PC-3 (cell line): ENCODE results near the gene LRRC74A. TPM values are rescaled to one million over a fixed set of nuclear protein-coding genes. Genes with fewer than 3 reads are reported as not detected.

Experiments used
- ATAC-seq: fragments of 200-7000 bp; cut with Tn5 transposase; 2 replicates; pipeline ENCODE4 v1.9.1; 2020; ENCODE audit warnings: mild to moderate bottlenecking, moderate library complexity
- BruUV-seq: library from RNA; stranded (reverse); fragments of 400-500 nt; replicated peaks from 2 replicates; lab custom pipeline; 2021; lab: Mats Ljungman, UMichigan
- CTCF ChIA-PET: fragments of 300-600 bp; sonication (Branson Sonifier 250); formaldehyde crosslinking; loops from one replicate; lab custom pipeline; 2022; ENCODE audit warnings: antibody characterized with exemption; lab: Charles Lee
- POLR2A ChIA-PET: fragments of 300-600 bp; sonication (Branson Sonifier 250); formaldehyde crosslinking; loops from one replicate; lab custom pipeline; 2022; ENCODE audit warnings: antibody characterized with exemption; ENCODE audit not compliant: unreplicated experiment; lab: Charles Lee
- DNase-seq: peaks from one replicate; pipeline ENCODE4 v3.0.0-alpha.2; 2015
- H2AFZ ChIP-seq: fragments of 300-600 bp; sonication (generic); 2 replicates; pipeline ENCODE4 v1.6.0; 2016; ENCODE audit warnings: antibody characterized with exemption, low read length
- H3F3A ChIP-seq: fragments of 300-600 bp; sonication (generic); one replicate; pipeline ENCODE4 v1.6.0; 2017; ENCODE audit warnings: antibody characterized with exemption, low read length, control low read depth, mild to moderate bottlenecking; ENCODE audit not compliant: unreplicated experiment
- H3K27ac ChIP-seq: fragments of 300-600 bp; sonication (generic); 2 replicates; pipeline ENCODE4 v1.5.1; 2016; ENCODE audit warnings: mild to moderate bottlenecking, low read length
- H3K27me3 ChIP-seq: fragments of 300-600 bp; sonication (generic); 2 replicates; pipeline ENCODE4 v1.6.1; 2016; ENCODE audit warnings: low read length, mixed read lengths
- H3K36me3 ChIP-seq: fragments of 300-600 bp; sonication (generic); 2 replicates; pipeline ENCODE4 v1.6.1; 2016; ENCODE audit warnings: low read depth, mixed run types, low read length, mixed read lengths
- H3K4me1 ChIP-seq: fragments of 300-600 bp; sonication (generic); 2 replicates; pipeline ENCODE4 v1.5.1; 2016; ENCODE audit warnings: low read length; ENCODE audit not compliant: insufficient read depth
- H3K4me2 ChIP-seq: fragments of 300-600 bp; sonication (generic); 2 replicates; pipeline ENCODE4 v1.6.0; 2016; ENCODE audit warnings: low read length
- H3K4me3 ChIP-seq: fragments of 300-600 bp; sonication (generic); 2 replicates; pipeline ENCODE4 v1.5.1; 2016; ENCODE audit warnings: mild to moderate bottlenecking, low read length, mixed read lengths
- H3K79me2 ChIP-seq: fragments of 300-600 bp; sonication (generic); 2 replicates; pipeline ENCODE4 v1.6.1; 2017; ENCODE audit warnings: low read length, mixed read lengths
- H3K9ac ChIP-seq: fragments of 300-600 bp; sonication (generic); 2 replicates; pipeline ENCODE4 v1.6.0; 2016; ENCODE audit warnings: mild to moderate bottlenecking, low read length
- H3K9me2 ChIP-seq: fragments of 300-600 bp; sonication (generic); replicated peaks from 2 replicates; pipeline ENCODE4 v1.6.1; 2016; ENCODE audit warnings: mixed run types, low read length, mixed read lengths
- H3K9me3 ChIP-seq: fragments of 300-600 bp; sonication (generic); 2 replicates; pipeline ENCODE4 v1.6.1; 2016; ENCODE audit warnings: low read length, mixed read lengths
- H4K20me1 ChIP-seq: fragments of 300-600 bp; sonication (generic); 2 replicates; pipeline ENCODE4 v1.6.1; 2016; ENCODE audit warnings: low read length, mixed read lengths
- CTCF ChIP-seq: fragments of 300-600 bp; sonication (generic); conservative IDR thresholded peaks from 2 replicates; pipeline ENCODE4 v1.5.1; 2017; ENCODE audit warnings: antibody characterized with exemption, low read depth, mild to moderate bottlenecking, low read length
- EZH2 ChIP-seq: fragments of 300-600 bp; sonication (generic); IDR thresholded peaks from one replicate; pipeline ENCODE4 v1.6.1; 2017; ENCODE audit warnings: antibody characterized with exemption, mild to moderate bottlenecking, low read length; ENCODE audit not compliant: unreplicated experiment
- EZH2phosphoT487 ChIP-seq: fragments of 300-600 bp; sonication (generic); IDR thresholded peaks from 2 replicates; pipeline ENCODE4 v1.6.1; 2018; ENCODE audit warnings: mild to moderate bottlenecking, antibody characterized with exemption, low read length, borderline replicate concordance
- intact Hi-C: fragments of 100-400 bp; cut with micrococcal nuclease; formaldehyde crosslinking; loops from 2 replicates; pipeline ENCODE4 v1.9.0; 2023
- total RNA-seq: library from RNA; depleted of rRNA; stranded (reverse); fragments of >200 nt; gene quantifications from 2 replicates; pipeline ENCODE4 v1.2.3, GENCODE V29; 2014

Gene LRRC74A
- total RNA-seq, 1 experiment from 2014 or later, result not detected

GRCh38 chr14:76908834-76909233 lies 82.6 kb downstream of the LRRC74A start:
- Histone ChIP-seq H3K36me3 (no peaks in the 10 kb centered on the region), H3K9ac (no peak overlapping the region), H3K9me2 (no peaks in the 10 kb centered on the region), H4K20me1 (no peaks in the 10 kb centered on the region), H2AFZ (no peak overlapping the region), H3K27me3 (no peaks in the 10 kb centered on the region), H3K4me1 (peaks cover 28% of the 10 kb centered on the region), H3K9me3 (no peaks in the 10 kb centered on the region), H3K27ac (no peak overlapping the region), H3K4me2 (no peak overlapping the region), H3K79me2 (no peaks in the 10 kb centered on the region), H3F3A (peaks cover 6% of the 10 kb centered on the region), H3K4me3 (no peak overlapping the region)
- TF ChIP-seq EZH2phosphoT487 (no peak), CTCF (no peak), EZH2 (no peak)
- no TSS peak for BruUV-seq
- no peak for DNase-seq
- intact Hi-C loops, result no loop called here
- ATAC-seq, result no peak
- POLR2A ChIA-PET, result interaction anchor here (0.5 kb wide), 1 partner anchor 11 kb away, joined by 4 read pairs; no protein-coding TSS in a partner anchor
- CTCF ChIA-PET, result no interaction called here

GRCh38 chr14:76909266-76909665 lies 83.1 kb downstream of the LRRC74A start:
- intact Hi-C loops, result no loop called here
- Histone ChIP-seq H3K79me2 (no peaks in the 10 kb centered on the region), H4K20me1 (no peaks in the 10 kb centered on the region), H3K4me2 (no peak overlapping the region), H3K9me2 (no peaks in the 10 kb centered on the region), H3F3A (peaks cover 6% of the 10 kb centered on the region), H3K27me3 (no peaks in the 10 kb centered on the region), H3K27ac (no peak overlapping the region), H3K4me3 (no peak overlapping the region), H3K4me1 (peaks cover 28% of the 10 kb centered on the region), H3K36me3 (no peaks in the 10 kb centered on the region), H2AFZ (no peak overlapping the region), H3K9ac (no peak overlapping the region), H3K9me3 (no peaks in the 10 kb centered on the region)
- BruUV-seq, result no TSS peak
- ATAC-seq, result no peak
- CTCF ChIA-PET, result no interaction called here
- POLR2A ChIA-PET, result no interaction called here
- TF ChIP-seq CTCF (no peak), EZH2phosphoT487 (no peak), EZH2 (no peak)
- DNase-seq, result no peak

DNA sequence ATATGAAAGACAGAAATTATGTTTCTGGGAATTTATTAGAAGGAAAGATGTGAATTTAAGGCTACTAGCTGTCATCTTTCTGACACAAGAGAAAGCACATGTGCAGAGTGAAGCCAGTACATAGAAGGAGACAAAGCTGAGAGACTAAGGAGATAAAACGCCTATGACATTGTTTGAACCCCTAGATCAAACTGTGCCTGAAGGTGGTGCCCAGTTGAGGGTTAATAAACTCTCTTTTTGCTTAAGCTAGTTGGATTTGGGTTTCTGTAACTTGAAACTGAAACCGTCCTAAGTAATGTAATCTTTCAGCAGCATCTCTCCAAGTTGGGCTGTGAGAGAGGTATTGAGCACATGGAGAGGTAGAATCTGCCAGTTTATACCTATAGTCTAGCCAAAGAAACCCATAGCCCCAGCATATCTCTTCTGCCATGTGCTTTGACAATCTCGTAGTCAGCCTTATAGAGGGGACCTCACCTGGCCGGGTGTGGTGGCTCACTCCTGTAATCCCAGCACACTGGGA lies 84.2 kb downstream of the LRRC74A start:
- H3K9me3 ChIP-seq, result no peaks in the 10 kb centered on the region
- H3K36me3 ChIP-seq, result no peaks in the 10 kb centered on the region
- no peak overlapping the region for H3K4me2 ChIP-seq
- CTCF ChIA-PET, result no interaction called here
- POLR2A ChIA-PET, result no interaction called here
- peaks cover 5% of the 10 kb centered on the region for H3F3A ChIP-seq
- no TSS peak for BruUV-seq
- H2AFZ ChIP-seq, result no peak overlapping the region
- intact Hi-C loops, result no loop called here
- no peak overlapping the region for H3K27ac ChIP-seq
- no peaks in the 10 kb centered on the region for H3K79me2 ChIP-seq
- no peaks in the 10 kb centered on the region for H3K9me2 ChIP-seq
- no peaks in the 10 kb centered on the region for H3K27me3 ChIP-seq
- no peak overlapping the region for H3K9ac ChIP-seq
- no peaks in the 10 kb centered on the region for H4K20me1 ChIP-seq
- peaks cover 30% of the 10 kb centered on the region for H3K4me1 ChIP-seq
- ATAC-seq (no peak), DNase-seq (no peak)
- TF ChIP-seq EZH2phosphoT487, result no peak
- TF ChIP-seq CTCF, result no peak
- no peak for TF ChIP-seq EZH2
- no peak overlapping the region for H3K4me3 ChIP-seq
